Endometrial microvascular endothelial cells (primary cell): ENCODE data around the gene TRIM31. TPM values are rescaled to one million over a fixed set of nuclear protein-coding genes. Genes with fewer than 3 reads are reported as not detected.

ENCODE experiments used
- in situ Hi-C: cut with HindIII; loops from 2 replicates; pipeline ENCODE4 v1.10.0; 2017; ENCODE audit warnings: low sequenced_read_pairs, low pct_unique_long_range_greater_than_20kb; ENCODE audit errors: inconsistent ontology term
- total RNA-seq: library from RNA; depleted of rRNA; stranded (reverse); fragments of >200 nt; gene quantifications from one replicate; pipeline ENCODE4 v1.2.3, GENCODE V29; 2015; ENCODE audit errors: inconsistent ontology term

The TRIM31 gene
- total RNA-seq, 1 donor from 2014 or later, result not detected

DNA sequence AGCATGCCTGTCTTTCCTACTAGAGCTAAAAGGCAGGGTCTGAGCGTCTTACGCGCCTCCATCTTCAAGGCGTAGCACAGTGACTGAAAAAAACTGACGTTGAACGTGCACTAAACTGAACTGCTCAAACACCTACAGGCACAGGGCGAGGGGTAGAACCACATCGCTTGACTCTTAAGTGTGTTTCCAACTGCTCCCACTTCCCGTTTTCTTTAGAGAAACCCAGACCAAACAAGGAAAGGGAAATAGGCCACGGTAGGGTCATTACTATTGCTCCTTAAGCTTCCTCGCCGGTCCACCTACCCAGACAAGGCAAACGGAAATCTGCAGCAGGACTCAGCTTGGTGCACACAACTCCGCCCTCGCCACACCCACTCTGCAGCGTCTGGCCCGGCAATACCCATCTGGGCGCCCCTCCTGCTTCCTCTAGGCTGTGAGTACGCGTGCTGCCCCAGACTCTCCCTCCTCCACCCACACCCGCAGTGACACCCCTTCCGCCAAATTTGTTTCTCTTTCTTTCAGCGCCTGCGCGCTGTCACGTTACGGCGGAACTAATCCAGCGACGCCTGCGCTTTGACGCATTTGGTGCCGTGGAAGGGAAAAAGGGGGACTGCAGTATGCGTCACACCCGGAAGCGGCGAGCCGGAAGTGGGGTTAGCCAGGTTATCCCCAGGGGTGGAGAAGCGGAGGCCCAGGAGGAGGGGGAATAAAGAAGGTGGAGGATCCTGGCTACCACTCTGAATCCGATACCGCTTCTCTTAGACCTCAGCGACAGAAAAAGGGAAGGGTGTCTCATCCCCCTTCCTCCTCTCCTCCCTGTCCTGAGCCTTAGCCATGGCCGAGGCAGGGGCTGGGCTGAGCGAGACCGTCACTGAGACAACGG, 46.1 kb downstream of the TRIM31 start, which contains the start of gene PPP1R11:
Gene PPP1R11 (plus strand): TSS at position 622 of the 883 bp plus-strand sequence. CDS start 213 bp downstream, at position 835.
- in situ Hi-C loops, result no loop called here

DNA sequence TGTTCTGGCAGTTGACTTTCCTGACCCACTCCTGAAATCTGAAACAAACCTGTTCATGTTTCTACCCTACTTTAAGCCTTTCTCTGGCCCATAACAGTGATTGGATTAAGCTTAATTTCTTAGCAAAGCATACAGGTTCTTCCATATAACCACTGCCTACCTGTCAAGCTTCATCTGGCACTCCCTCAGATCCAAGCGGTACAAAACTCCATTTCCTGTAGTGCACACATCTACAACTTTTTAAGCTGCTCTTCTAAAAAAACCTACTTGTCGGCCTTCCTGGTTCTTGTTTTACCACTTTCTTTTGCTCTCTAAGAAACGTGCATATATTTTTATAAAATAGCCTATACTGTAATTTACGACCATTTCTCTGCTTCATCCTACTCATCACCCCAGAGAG, 46.8 kb downstream of the TRIM31 start:
- in situ Hi-C loops, result no loop called here

- in situ Hi-C loops, result no loop called here
Observed at GRCh38 chr6:30063315-30063714, 49.6 kb downstream of the TRIM31 start.

- in situ Hi-C loops, result no loop called here
Observed at GRCh38 chr6:30062471-30063178, 50.3 kb downstream of the TRIM31 start.

GRCh38 chr6:30061858-30062458, 50.9 kb downstream of the TRIM31 start:
- in situ Hi-C loops, result no loop called here

GRCh38 chr6:30061092-30061857, 51.6 kb downstream of the TRIM31 start, which contains the start of gene POLR1H:
TSS of gene POLR1H (plus strand) at chr6:30061265. CDS start at chr6:30061525, 260 bp downstream.
- in situ Hi-C loops, result no loop called here

DNA sequence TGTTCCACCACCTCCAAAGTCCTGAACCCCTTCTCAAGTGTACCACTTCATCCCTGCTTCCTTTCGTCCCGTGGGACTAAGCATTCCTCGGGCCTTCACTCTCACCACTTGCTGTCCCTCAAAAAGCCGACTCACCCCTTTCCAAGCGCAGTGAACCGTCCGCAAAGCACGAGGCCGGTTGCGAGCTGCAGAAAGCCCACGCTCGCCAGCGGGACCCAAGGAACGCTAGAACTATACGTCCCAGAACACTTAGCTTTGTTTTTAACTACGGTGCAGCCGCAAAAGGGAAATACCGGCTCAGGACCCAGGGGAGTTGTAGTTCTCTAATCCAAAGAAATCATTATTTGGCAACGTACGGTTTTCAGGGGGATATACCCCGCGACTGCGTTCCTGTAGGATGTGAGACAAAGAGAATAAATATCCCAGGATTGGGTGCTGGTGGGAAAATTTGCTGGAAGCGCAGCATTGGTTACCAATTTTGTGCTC, 52.2 kb downstream of the TRIM31 start:
- in situ Hi-C loops, result no loop called here

DNA sequence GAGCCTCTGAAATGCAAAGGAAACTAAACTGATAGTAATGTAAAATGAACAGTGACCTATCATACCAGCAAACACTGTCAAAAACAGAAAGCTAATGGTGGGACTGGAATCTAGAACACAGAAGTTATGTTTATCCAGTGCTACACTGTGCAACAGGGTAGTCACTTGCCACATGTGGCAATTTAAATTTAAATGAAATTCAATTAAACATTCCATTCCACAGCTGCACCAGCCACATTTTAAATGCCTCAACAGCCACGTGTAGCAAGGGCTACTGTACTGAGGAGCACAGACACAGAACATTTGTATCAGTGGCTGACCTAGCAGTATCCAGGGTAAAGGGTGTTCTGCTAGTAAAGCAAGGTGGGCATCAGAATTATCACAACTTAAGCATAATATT, 57.4 kb downstream of the TRIM31 start:
- in situ Hi-C loops, result no loop called here

DNA sequence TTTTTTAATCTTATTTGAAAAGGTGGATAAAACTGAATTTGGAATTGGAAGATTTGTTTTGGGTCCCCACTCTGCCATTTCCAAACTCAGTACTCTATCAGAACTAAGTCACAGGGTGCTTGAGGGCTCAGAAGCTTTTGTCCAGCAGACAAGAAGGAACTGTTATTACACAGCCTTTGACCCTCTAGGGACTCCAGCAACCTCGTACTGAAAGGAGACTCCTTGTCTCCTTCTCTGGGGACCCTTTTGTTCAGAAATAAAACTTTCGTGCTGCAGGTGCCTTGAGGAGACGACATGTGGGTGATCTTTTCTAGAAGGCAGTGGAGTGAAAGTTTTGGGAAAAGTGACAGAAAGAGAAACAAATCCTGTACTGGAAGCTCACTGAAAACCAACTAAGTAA, 59.2 kb downstream of the TRIM31 start:
- in situ Hi-C loops, result no loop called here

Other genes with a start within 250 kb of the TRIM31 start
- 723 TPM for gene HLA-A, start 170.6 kb downstream of the TRIM31 start, total RNA-seq
- 52.0 TPM for gene POLR1H, start 51.8 kb downstream of the TRIM31 start, total RNA-seq
- 37.1 TPM for gene PPP1R11, start 45.9 kb downstream of the TRIM31 start, total RNA-seq
- not detected for gene RNF39, start 37.3 kb downstream of the TRIM31 start, total RNA-seq
- gene TRIM40, start 23.1 kb upstream of the TRIM31 start, total RNA-seq, result not detected
- not detected for gene TRIM10, start 48.1 kb upstream of the TRIM31 start, total RNA-seq
- gene TRIM15, start 50.5 kb upstream of the TRIM31 start, total RNA-seq, result not detected
- gene TRIM26, start 100.3 kb upstream of the TRIM31 start, total RNA-seq, result 62.9 TPM
- 10.2 TPM for gene TRIM39, start 213.8 kb upstream of the TRIM31 start, total RNA-seq
- gene RPP21, start 232.1 kb upstream of the TRIM31 start, total RNA-seq, result 78.4 TPM